ENCODE measurements around the gene UVSSA.
"Not testable (repeated sequence)": the region's sequence is repeated elsewhere in the genome, so short reads cannot be mapped to it uniquely, and the experiment has no call there.

The UVSSA gene

DNA sequence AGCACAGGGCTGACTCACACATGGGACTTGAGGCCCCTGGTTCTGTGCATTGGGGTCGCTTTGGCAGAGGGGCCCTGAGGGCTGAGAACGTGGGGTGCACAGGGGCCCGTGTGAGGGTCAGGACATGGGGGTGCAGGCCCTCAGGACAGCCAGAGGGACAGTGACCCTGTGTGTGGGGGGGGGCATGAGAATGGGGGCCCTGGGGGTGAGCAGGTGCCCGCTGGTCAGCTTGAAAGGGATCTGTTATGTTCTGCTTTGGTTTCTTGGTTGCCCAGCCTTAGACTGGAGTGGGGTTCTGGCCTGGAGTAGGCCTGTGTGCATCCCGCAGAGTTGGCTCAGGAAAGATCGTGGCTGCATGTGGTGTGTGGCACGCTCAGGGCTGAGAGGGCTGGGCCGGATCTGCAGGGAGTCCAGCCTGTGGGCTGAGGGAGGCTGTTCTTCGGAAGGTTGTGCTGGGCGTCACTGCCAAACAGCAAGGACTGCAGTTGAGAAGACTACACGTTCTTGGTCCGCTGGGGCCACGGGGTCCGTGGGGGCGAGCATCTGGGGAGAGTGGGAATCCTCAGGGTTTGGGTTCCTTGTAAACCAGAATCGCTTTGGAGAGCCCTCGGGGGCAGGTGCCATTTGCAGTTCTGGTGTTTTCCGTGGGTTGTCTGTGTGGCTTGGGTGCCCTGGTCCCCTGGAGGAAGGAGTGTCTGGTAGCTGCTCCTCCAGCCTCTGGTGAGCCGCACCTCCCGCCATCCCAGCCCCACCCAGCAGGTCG lies 15.2 kb upstream of the UVSSA start:
- no peak for DNase-seq (ENCODE audit: low read depth in 2 of 2)

GRCh38 chr4:1332686-1333085 lies 14.3 kb upstream of the UVSSA start:
- DNase-seq (ENCODE audit: low read depth in 2 of 2), result no peak

- DNase-seq (ENCODE audit: low read depth in 2 of 2), result no peak
Observed at GRCh38 chr4:1333256-1333655, 13.8 kb upstream of the UVSSA start.

DNA sequence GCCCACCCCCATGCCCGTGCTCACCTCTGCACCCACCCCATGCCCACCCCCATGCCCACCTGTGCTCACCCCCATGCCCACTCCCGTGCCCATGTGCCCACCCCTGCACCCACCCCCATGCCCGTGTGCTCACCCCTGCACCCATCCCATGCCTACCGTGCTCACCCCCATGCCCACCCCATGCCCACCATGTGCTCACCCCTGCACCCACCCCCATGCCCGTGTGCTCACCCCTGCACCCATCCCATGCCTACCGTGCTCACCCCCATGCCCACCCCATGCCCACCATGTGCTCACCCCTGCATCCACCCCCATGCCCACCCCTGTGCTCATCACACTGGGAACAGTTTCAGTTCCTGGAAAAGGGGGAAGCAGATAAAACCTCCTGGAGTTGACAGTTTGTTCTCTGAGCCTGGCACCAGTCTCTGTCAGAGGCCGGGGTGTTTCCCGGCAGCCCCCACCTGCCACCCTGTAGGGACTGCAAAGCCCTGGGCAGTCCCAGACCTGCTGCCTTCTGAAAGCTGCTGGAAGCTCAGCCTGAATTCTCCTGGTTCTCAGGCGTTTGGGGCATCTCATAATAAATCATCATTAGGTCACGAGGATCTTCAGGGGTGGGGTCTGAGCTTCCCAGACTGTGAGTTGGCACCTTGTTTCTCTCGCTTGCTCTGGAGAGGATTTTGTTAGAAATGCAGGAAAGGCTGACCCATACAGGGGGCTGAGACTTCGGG lies 13.0 kb upstream of the UVSSA start:
- not testable (repeated sequence) for DNase-seq (ENCODE audit: low read depth in 2 of 2)

GRCh38 chr4:1334579-1334895 lies 12.5 kb upstream of the UVSSA start:
- DNase-seq (ENCODE audit: low read depth in 2 of 2), result no peak

DNA sequence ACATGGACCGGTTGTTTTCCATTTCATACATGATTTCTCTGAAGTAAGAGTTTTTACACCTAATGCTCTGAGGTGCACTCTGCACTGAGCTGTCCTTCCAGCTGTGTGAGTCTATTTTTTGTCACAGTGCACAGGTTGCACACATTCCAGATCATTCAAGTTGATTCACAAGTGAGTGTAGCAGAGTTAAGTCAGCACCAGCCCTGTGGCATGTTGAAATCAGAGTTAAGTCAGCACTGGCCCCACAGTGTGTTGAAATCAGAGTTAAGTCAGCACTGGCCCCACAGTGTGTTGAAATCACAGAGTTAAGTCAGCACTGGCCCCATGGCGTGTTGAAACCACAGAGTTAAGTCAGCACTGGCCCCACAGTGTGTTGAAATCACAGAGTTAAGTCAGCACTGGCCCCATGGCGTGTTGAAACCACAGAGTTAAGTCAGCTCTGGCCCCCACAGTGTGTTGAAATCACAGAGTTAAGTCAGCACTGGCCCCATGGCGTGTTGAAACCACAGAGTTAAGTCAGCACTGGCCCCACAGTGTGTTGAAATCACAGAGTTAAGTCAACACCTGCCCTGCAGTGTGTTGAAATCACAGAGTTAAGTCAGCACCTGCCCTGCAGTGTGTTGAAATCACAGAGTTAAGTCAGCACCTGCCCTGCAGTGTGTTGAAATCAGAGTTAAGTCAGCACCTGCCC lies 11.7 kb upstream of the UVSSA start:
- not testable (repeated sequence) for DNase-seq (ENCODE audit: low read depth in 2 of 2)

DNA sequence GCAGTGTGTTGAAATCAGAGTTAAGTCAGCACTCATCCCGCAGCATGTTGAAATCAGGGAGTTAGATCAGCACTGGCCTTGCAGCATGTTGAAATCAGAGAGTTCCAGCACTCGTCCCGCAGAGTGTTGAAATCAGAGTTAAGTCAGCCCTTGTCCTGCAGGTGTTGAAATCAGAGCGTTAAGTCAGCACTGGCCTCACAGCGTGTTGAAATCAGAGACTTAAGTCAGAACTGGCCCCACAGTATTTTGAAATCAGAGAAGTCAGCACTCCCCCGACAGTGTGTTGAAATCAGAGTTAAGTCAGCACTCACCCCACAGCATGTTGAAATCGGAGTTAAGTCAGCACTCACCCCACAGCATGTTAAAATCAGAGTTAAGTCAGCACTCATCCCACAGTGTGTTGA lies 10.9 kb upstream of the UVSSA start:
- no peak for DNase-seq (ENCODE audit: low read depth in 2 of 2)

GRCh38 chr4:1337376-1337831 lies 9.6 kb upstream of the UVSSA start:
- DNase-seq (ENCODE audit: low read depth in 2 of 2), result peak; percentile 59 to 64

DNA sequence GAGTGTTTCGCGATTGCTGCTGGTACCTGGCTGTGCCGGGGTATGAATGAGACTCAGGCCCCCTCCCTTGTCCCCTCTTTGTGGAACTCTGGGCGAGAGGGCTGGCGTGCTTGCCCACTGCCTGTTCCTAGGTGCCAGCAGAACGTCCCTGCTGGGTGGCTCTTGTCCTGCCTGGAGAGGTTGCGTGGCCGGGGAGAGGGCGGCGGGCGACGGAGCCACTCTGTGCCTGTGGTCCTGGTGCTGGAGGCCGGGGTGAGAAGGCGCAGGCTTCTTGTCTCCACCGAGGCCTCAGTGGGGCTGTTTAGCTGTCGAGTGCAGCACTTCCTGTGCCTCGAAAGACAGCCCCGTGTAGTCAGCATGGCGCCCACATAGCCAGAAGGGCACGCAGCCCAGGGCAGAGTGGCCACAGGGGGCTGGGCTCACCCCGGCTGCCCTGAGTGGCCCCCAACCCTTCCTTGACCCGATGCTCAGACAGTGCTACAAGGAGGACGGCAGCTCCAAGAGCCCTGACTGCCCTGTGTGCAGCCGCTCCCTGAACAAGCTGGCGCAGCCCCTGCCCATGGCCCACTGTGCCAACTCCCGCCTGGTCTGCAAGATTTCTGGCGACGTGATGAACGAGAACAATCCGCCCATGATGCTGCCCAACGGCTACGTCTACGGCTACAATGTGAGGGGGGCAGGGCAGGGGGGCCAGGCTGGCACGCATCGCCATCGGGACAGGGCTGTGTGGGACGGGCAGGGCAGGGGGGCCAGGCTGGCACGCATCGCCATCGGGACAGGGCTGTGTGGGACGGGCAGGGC lies 8.9 kb upstream of the UVSSA start:
- DNase-seq (ENCODE audit: low read depth in 2 of 2), result no peak

DNA sequence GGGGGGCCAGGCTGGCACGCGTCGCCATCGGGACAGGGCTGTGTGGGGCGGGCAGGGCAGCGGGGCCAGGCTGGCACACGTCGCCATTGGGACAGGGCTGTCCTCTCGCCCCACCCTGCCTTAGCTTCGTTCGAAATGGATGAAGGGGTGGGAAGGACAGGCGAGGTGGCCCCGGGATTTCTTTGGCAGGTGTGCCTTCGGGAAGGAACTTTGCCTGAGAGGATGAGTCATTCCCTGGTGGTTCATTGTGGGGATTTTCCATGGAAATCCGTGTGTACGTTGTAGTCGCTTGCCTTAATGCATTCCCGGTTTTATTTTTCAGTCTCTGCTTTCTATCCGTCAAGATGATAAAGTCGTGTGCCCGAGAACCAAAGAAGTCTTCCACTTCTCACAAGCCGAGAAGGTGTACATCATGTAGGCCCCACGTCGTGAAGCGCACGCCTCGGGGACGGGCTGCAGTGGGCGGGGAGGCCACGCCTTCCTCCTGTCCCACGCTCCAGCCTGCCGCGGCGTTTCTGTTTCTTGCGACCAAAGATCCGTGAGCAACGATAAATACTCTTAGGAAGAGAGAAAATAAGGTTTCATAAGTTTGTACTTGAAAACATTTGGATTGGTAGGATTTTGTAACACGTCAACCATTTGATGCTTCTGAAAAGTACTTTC lies 8.1 kb upstream of the UVSSA start:
- no peak for DNase-seq (ENCODE audit: low read depth in 2 of 2)

GRCh38 chr4:1339489-1339888 lies 7.5 kb upstream of the UVSSA start:
- DNase-seq (ENCODE audit: low read depth in 2 of 2), result no peak

DNA sequence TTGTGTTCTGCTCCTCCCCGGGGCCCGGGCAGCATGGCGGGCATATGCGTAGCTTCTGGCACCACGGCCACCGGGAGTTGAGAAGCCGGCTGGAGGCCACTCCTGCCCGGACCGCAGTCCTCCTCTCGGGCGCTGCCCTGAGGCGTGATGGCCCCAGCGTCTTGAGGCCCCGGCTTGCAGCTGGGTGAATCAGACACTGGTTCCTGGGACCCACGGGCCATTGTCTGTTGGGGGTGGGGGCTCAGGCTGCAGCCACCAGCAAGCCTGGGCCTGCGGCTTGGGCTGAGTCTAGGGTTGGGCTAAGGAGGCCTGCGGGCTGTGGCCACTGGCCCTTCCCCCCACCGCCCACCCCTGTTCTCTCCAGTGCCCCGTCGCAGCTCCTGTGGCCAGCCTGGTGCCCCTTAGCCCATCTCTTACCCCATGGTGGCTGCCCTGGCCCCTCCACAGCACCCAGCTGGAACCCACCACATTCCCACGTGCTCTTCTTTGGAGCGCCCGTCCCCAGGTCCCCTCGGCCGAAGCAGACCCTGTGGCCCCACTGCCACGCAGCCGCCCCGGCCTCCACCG lies 6.7 kb upstream of the UVSSA start:
- no peak for DNase-seq (ENCODE audit: low read depth in 2 of 2)

DNA sequence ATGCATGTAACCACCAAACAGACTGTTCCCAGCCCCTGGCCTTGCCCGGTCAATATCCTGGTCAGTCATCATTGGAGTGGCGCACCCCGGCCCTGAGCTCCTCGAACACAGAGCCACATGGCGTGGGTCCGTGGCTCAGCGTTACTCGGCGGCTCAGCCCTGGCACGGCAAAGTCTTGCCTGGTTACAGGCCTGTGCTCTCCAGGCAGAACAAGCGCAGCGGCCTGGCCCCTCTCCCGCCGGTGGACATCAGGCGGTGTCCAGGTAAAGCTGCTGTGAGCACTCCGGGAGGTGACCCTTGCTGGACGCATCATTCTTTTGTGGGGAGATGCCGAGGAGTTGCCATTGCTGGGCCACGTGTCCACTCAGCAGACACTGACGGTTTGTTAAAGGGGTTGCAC lies 6.1 kb upstream of the UVSSA start:
- no peak for DNase-seq (ENCODE audit: low read depth in 2 of 2)

DNA sequence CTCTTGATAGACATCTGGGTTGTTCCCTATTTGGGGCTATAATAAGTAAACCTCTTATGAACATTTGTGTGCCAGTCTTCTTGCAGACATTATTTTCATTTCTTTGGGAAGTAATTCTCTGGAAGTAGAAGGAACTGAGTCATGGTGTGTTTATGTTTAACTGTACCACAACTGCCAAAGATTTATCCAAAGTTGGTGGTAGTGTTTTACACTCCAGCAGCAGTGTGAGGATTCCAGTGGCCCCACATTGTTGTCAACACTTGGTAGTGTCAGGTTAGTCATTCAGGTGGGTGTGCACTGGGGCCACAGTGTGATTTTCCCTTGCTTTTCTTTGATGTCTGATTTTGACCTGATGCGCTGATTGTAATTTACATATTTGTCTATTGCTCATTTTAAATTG lies 5.0 kb upstream of the UVSSA start:
- no peak for DNase-seq (ENCODE audit: low read depth in 2 of 2)

DNA sequence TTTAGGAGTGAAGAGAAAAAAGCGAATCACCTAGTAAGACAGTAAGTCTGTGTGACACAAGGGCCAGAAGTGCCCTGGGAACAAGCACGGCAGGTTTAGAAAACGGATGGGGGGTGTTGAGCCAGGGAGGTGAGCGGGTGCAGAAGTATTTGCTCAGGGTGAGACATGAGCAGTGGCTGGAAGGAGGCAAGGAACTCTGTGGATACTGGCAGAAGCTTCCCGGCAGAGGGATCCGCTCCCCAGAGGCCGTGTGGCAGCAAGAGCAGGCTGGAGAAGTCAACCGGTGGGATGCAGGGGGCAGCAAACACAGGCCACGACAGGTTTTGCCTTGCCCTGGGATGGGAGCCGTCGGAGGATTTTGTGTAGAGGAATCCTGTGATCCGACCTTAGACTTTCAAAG lies 2.3 kb upstream of the UVSSA start:
- no peak for DNase-seq (ENCODE audit: low read depth in 2 of 2)

- peak in 1 of 2 donors; percentile 30 for DNase-seq (ENCODE audit: low read depth in 2 of 2)
Observed at GRCh38 chr4:1345903-1346780, 866 bp upstream of the UVSSA start.

- DNase-seq (ENCODE audit: low read depth in 2 of 2), result peak in 1 of 2 donors; percentile 21
Observed at GRCh38 chr4:1347410-1347864, 429 bp downstream of the UVSSA start.

DNA sequence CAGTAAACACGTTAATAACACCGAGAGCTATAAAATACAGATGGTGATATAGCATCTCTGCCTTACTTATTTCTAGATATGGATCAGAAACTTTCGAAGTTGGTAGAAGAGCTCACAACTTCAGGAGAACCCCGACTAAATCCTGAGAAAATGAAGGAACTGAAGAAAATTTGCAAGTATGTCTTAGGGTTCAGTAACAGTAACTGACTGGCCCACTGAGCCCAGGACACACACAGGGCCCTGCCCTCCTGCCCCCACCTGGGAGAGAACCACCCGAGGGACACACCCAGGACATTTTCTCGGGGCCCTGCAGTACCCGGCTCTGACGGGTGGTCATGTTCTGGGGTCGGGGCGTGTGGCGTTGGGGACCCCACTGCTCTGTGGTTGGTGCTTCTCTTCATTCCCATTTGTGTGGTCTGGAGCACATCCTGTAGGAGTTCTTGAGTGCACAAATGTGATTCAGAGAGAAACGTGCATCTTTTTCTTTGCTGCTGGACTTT lies 1.1 kb downstream of the UVSSA start:
- no peak for DNase-seq (ENCODE audit: low read depth in 2 of 2)

GRCh38 chr4:1348746-1349145 lies 1.7 kb downstream of the UVSSA start:
- DNase-seq (ENCODE audit: low read depth in 2 of 2), result no peak
